ENCODE data around the gene GAPDH.

DNA sequence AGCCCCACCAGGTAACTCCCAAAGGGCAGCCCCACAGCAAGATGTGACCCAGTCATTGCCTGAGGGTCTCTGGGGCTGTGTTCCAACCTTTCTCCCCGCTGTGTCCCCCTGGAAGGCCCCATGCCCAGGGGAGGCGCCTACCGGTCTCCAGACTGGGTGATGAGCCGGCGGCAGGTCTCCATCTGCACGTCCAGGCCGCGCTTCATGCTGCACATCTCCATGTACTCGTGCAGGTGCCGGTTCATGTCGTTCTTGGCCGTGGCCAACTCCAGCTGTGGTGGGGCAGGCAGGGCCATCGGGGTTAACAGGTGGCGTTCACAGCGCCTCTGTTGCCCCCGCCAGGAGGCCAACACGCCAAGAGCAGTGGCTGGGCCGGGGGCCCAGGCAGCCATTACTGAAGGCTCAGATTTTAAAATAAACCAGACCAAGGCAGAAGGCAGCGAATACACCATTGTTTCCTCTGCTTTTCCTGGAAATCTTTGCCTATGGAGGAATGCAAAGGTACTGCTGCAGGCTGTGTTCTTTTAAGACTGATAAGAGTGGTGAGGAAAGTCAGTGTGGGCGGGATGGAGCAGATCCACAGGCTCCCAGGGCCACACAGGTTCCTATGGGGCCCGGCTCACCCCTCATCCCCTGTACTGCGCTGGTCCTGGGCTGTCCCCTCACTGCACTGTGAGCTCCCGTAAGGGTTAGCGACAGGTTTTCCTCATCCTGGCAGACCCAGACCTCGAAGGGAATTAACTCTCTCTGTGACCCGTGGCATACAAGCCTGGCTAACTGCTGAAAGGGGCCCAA is 7.3 kb downstream of the GAPDH start:
- TF ChIP-seq POLR2A (IDR thresholded peaks at IDR 0.05) (no peak), EP300 (IDR thresholded peaks at IDR 0.05) (no peak)

Measured in suprapubic skin (tissue), 2 donors.